ENCODE data around the gene CRB3.

- TF ChIP-seq CTCF (IDR thresholded peaks at IDR 0.05 in 4 of 5, conservative IDR thresholded peaks at IDR 0.05 in 1 of 5) = no peak
- TF ChIP-seq POLR2A (IDR thresholded peaks at IDR 0.05) = no peak
These were observed 12.9 kb downstream of the CRB3 start for GRCh38 chr19:6476896-6477431.
